Inferior parietal cortex (tissue), 1 donor: ENCODE data around the gene TTF2.
"Not testable (repeated sequence)": the region's sequence is repeated elsewhere in the genome, so short reads cannot be mapped to it uniquely, and the experiment has no call there.

ENCODE experiments used
- DNase-seq: peaks from one replicate; pipeline ENCODE4 v3.0.0-alpha.2; 2016; ENCODE audit errors: extremely low spot score

TTF2 gene

GRCh38 chr1:117150316-117150715, 90.2 kb downstream of the TTF2 start:
- DNase-seq = no peak

GRCh38 chr1:117151305-117151704, 91.2 kb downstream of the TTF2 start:
- DNase-seq = not testable (repeated sequence)
